ENCODE data around the gene DAPK2. TPM values are rescaled to one million over a fixed set of nuclear protein-coding genes. Genes with fewer than 3 reads are reported as not detected.

DAPK2 gene
- total RNA-seq, 3 donors from 2014 or later, result 32.0 to 82.0 (median 35.5) TPM

- Histone ChIP-seq H3K36me3 (ENCODE audit: low read depth) (no peaks in the 10 kb centered on the region), H3K4me1 (ENCODE audit: low read depth) (peaks cover 5% of the 10 kb centered on the region), H3K4me3 (no peak overlapping the region), H3K9me3 (no peaks in the 10 kb centered on the region)
- intact Hi-C loops (cut with DNase I, micrococcal nuclease), result loop anchor here (5.0 to 10.0 kb wide), 2 partner anchors 100 to 102 kb away; partner anchors contain the start of gene DAPK2 (in 1 of the 2)
- ATAC-seq, result no peak
- no peak for TF ChIP-seq CTCF (IDR thresholded peaks at IDR 0.05)
- DNase-seq, result no peak
These were observed 103.6 kb downstream of the DAPK2 start for GRCh38 chr15:63942486-63943365.

- Histone ChIP-seq H3K4me3 (no peak overlapping the region), H3K4me1 (ENCODE audit: low read depth) (peaks cover 5% of the 10 kb centered on the region), H3K36me3 (ENCODE audit: low read depth) (no peaks in the 10 kb centered on the region), H3K9me3 (no peaks in the 10 kb centered on the region)
- DNase-seq, result no peak
- ATAC-seq, result no peak
- TF ChIP-seq CTCF (IDR thresholded peaks at IDR 0.05), result no peak
- intact Hi-C loops (cut with DNase I, micrococcal nuclease), result loop anchor here (5.0 to 10.0 kb wide), 2 partner anchors 100 to 103 kb away; partner anchors contain the start of gene DAPK2 (in 1 of the 2)
These were observed 104.4 kb downstream of the DAPK2 start for GRCh38 chr15:63941698-63942465.

GRCh38 chr15:63940966-63941620 lies 105.2 kb downstream of the DAPK2 start:
- ATAC-seq (no peak), DNase-seq (no peak)
- H3K9me3 ChIP-seq, result no peaks in the 10 kb centered on the region
- TF ChIP-seq CTCF (IDR thresholded peaks at IDR 0.05), result no peak
- no peaks in the 10 kb centered on the region for H3K36me3 ChIP-seq (ENCODE audit: low read depth)
- H3K4me3 ChIP-seq, result no peak overlapping the region
- H3K4me1 ChIP-seq (ENCODE audit: low read depth), result peaks cover 5% of the 10 kb centered on the region
- intact Hi-C loops (cut with DNase I, micrococcal nuclease), result loop anchor here (5.0 to 10.0 kb wide), 2 partner anchors 101 to 104 kb away; partner anchors contain the start of gene DAPK2 (in 1 of the 2)

DNA sequence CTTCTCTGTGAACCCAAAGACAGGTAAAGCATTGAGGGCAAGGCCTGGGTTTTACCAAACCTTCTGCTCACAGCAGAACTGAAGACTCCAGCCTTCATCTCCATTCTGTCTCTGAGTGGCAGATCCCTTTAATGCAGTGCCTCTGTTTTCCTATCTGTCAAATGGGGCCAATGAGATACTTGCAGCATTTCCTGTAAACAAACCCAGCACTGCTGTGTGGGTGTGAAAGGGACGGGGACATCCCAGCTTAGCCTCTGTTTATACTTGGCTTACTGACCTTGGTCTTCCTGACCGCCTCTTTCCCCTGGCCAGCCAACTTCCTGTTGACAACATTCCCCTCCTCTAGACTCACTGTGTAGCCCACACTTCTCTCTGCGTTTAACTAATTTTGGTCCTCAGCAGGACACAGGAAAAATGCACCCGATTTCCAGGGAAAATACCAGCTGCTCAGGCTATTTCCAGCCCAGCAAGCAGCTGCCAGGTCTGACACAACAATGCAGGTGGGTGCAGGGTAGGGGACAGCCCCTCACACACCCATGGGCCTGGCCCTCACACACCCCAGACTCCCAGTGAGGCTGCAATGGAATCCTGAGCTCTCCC lies 106.7 kb downstream of the DAPK2 start:
- intact Hi-C loops (cut with DNase I, micrococcal nuclease), result loop anchor here (5.0 to 10.0 kb wide), 2 partner anchors 103 to 105 kb away; partner anchors contain the start of gene DAPK2 (in 1 of the 2)
- Histone ChIP-seq H3K4me1 (ENCODE audit: low read depth) (peaks cover 5% of the 10 kb centered on the region), H3K36me3 (ENCODE audit: low read depth) (no peaks in the 10 kb centered on the region), H3K9me3 (no peaks in the 10 kb centered on the region), H3K4me3 (no peak overlapping the region)
- TF ChIP-seq CTCF (IDR thresholded peaks at IDR 0.05), result no peak
- ATAC-seq (peak; percentile 70), DNase-seq (peak in 1 of 3 donors; percentile 44)

Measured in mucosa of descending colon (tissue), 3 donors.